Astrocyte (in vitro differentiated cells and primary cell): ENCODE measurements around the gene GUCY2D. TPM values are rescaled to one million over a fixed set of nuclear protein-coding genes. Genes with fewer than 3 reads are reported as not detected.

Source experiments
- DNase-seq: peaks from one replicate; pipeline ENCODE4 v3.0.0-alpha.2; 2010; ENCODE audit warnings: low read depth
- FAIRE-seq: peaks from 2 replicates; lab custom pipeline; 2011; peaks lifted over from hg19 to GRCh38; lab: Jason Lieb, UNC
- H2AFZ ChIP-seq: 2 replicates; pipeline ENCODE4 v1.6.0; 2012; ENCODE audit warnings: low read depth, low read length, inconsistent platforms
- H3K27ac ChIP-seq: 2 replicates; pipeline ENCODE4 v1.5.1; 2011; ENCODE audit warnings: low read depth, low read length, inconsistent platforms
- H3K27me3 ChIP-seq: 2 replicates; pipeline ENCODE4 v1.6.0; 2011; ENCODE audit warnings: low read length, inconsistent platforms; ENCODE audit not compliant: insufficient read depth
- H3K36me3 ChIP-seq: 2 replicates; pipeline ENCODE4 v1.5.1; 2011; ENCODE audit warnings: low read length, inconsistent platforms; ENCODE audit not compliant: insufficient read depth
- H3K4me1 ChIP-seq: 2 replicates; pipeline ENCODE4 v1.5.1; 2011; ENCODE audit warnings: low read length, inconsistent platforms; ENCODE audit not compliant: insufficient read depth
- H3K4me2 ChIP-seq: 2 replicates; pipeline ENCODE4 v1.6.0; 2012; ENCODE audit warnings: low read length, inconsistent platforms
- H3K4me3 ChIP-seq: 2 replicates; pipeline ENCODE4 v1.5.1; 2011; ENCODE audit warnings: low read depth, mild to moderate bottlenecking, low read length, inconsistent platforms; ENCODE audit not compliant: insufficient read depth
- H3K79me2 ChIP-seq: 2 replicates; pipeline ENCODE4 v1.6.0; 2012; ENCODE audit warnings: mild to moderate bottlenecking, low read length, inconsistent platforms; ENCODE audit not compliant: insufficient read depth
- H3K9ac ChIP-seq: 2 replicates; pipeline ENCODE4 v1.6.0; 2012; ENCODE audit warnings: mild to moderate bottlenecking, low read length, inconsistent platforms
- H3K9me3 ChIP-seq: 2 replicates; pipeline ENCODE4 v1.5.1; 2012; ENCODE audit warnings: low read depth, mild to moderate bottlenecking, low read length, inconsistent platforms; ENCODE audit not compliant: insufficient read depth
- H4K20me1 ChIP-seq: 2 replicates; pipeline ENCODE4 v1.6.0; 2012; ENCODE audit warnings: low read length, inconsistent platforms; ENCODE audit not compliant: insufficient read depth
- H3K27ac Mint-ChIP-seq: one replicate; pipeline ENCODE4 v1.8.0; 2021; ENCODE audit warnings: mild to moderate bottlenecking, mixed read lengths; ENCODE audit not compliant: unreplicated experiment
- H3K27me3 Mint-ChIP-seq: one replicate; pipeline ENCODE4 v1.8.0; 2021; ENCODE audit warnings: low read depth, mixed read lengths; ENCODE audit not compliant: unreplicated experiment
- H3K36me3 Mint-ChIP-seq: one replicate; pipeline ENCODE4 v1.8.0; 2021; ENCODE audit warnings: low read depth, mixed read lengths; ENCODE audit not compliant: unreplicated experiment
- H3K4me1 Mint-ChIP-seq: one replicate; pipeline ENCODE4 v1.8.0; 2021; ENCODE audit warnings: low read depth, mixed read lengths; ENCODE audit not compliant: unreplicated experiment
- H3K4me3 Mint-ChIP-seq: one replicate; pipeline ENCODE4 v1.8.0; 2021; ENCODE audit warnings: mild to moderate bottlenecking, moderate library complexity, mixed read lengths; ENCODE audit not compliant: unreplicated experiment
- H3K9me3 Mint-ChIP-seq: one replicate; pipeline ENCODE4 v1.8.0; 2021; ENCODE audit warnings: mild to moderate bottlenecking, mixed read lengths; ENCODE audit not compliant: unreplicated experiment
- EZH2 ChIP-seq: IDR thresholded peaks from 2 replicates; pipeline ENCODE4 v1.6.1; 2012; ENCODE audit warnings: mild to moderate bottlenecking, low read length, inconsistent platforms; ENCODE audit not compliant: insufficient read depth
- total RNA-seq: library from RNA; stranded (reverse); gene quantifications from 2 replicates; pipeline ENCODE4 v1.2.1, GENCODE V29; 2021
- TF ChIP-seq, protein P1 (sequence below): IDR thresholded peaks from 2 replicates; pipeline ENCODE4 v1.5.1; 2011; ENCODE audit warnings: low read depth, mild to moderate bottlenecking, inconsistent platforms, low read length, moderate library complexity; ENCODE audit not compliant: insufficient read depth

Gene GUCY2D
- total RNA-seq, 1 donor from 2014 or later = not detected

DNA sequence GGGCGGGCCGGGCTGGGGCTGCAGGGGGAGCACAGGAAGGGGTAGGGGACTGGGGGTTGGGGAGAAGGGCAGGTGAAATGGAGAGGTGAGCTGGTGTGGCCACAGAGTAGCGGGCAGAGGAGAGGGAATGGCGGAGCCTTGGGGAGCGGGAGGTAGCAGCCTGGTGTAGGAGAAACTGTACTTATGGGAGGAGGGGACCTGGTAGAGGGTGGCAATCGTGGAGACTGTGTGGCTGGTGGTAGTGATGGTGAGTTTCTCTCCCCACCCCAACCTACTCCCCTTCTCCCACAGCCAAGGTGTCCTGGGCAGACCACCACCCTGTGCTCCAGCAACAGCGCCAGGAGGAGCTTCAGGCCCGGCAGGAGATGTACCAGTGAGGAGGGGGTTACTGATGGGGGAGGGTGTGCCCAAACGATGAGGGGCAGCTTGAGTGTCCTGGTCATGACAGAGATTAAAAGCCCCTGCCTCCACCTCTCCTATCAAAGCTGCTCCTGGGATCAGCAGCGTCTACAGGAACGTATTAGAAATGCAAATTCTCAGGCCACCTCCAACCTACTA, 37.3 kb downstream of the GUCY2D start:
- FAIRE-seq (no peak), DNase-seq (no peak)
- Histone ChIP-seq H3K79me2 (no peaks in the 10 kb centered on the region), H3K4me3 (no peak overlapping the region), H3K9ac (no peak overlapping the region), H2AFZ (no peak overlapping the region), H3K27ac (no peak overlapping the region), H3K4me2 (no peak overlapping the region), H3K9me3 (no peaks in the 10 kb centered on the region), H3K27me3 (peaks cover 17% of the 10 kb centered on the region), H4K20me1 (no peaks in the 10 kb centered on the region), H3K4me1 (peaks cover 7% of the 10 kb centered on the region), H3K36me3 (no peaks in the 10 kb centered on the region)
- H3K27me3 Mint-ChIP-seq = peaks cover 33% of the 10 kb centered on the region
- H3K4me1 Mint-ChIP-seq = no peaks in the 10 kb centered on the region
- H3K9me3 Mint-ChIP-seq = no peaks in the 10 kb centered on the region
- H3K4me3 Mint-ChIP-seq = no peak overlapping the region
- TF ChIP-seq, protein P1, sequence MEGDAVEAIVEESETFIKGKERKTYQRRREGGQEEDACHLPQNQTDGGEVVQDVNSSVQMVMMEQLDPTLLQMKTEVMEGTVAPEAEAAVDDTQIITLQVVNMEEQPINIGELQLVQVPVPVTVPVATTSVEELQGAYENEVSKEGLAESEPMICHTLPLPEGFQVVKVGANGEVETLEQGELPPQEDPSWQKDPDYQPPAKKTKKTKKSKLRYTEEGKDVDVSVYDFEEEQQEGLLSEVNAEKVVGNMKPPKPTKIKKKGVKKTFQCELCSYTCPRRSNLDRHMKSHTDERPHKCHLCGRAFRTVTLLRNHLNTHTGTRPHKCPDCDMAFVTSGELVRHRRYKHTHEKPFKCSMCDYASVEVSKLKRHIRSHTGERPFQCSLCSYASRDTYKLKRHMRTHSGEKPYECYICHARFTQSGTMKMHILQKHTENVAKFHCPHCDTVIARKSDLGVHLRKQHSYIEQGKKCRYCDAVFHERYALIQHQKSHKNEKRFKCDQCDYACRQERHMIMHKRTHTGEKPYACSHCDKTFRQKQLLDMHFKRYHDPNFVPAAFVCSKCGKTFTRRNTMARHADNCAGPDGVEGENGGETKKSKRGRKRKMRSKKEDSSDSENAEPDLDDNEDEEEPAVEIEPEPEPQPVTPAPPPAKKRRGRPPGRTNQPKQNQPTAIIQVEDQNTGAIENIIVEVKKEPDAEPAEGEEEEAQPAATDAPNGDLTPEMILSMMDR = no peak
- TF ChIP-seq EZH2 = no peak
- no peak overlapping the region for H3K27ac Mint-ChIP-seq
- no peaks in the 10 kb centered on the region for H3K36me3 Mint-ChIP-seq

DNA sequence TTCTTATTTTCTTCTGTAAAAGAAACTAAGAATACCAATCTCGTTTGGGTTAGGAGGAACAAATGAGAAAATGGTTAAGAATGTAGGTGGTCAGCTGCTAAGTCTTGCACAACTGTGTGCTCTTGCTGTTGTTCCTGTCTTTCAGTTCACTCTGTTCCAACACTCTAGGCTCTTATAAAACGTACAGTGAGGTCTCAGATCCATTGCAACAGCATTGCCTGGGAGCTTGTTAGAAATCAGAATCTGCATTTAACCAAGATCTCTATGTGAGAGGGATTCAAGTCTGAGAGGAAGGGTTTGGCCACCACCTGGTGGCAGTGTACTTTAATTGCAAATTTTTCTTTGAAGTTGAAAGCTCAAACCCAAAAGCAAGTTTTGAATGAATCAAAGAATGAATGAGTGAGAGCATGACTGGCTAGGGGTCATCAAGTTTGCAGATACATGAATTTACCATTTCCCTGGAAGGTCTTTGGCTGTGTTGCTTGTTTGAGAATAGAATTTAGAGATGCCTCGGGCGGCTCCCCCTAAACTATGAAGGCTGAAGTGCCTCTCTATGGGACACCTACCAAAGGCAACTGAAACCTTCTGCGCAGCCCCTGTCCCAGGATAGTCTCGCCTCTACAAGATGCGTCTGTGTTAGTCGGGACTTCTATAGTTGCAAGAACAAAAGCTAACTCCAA, 39.0 kb downstream of the GUCY2D start:
- Histone ChIP-seq H3K4me1 (peaks cover 7% of the 10 kb centered on the region), H3K27ac (no peak overlapping the region), H2AFZ (no peak overlapping the region), H4K20me1 (no peaks in the 10 kb centered on the region), H3K9ac (no peak overlapping the region), H3K9me3 (no peaks in the 10 kb centered on the region), H3K4me3 (no peak overlapping the region), H3K4me2 (no peak overlapping the region), H3K79me2 (no peaks in the 10 kb centered on the region), H3K36me3 (no peaks in the 10 kb centered on the region), H3K27me3 (peaks cover 24% of the 10 kb centered on the region)
- no peak for TF ChIP-seq EZH2
- TF ChIP-seq, protein P1 = peak; percentile 76
- Mint-ChIP-seq H3K9me3 (no peaks in the 10 kb centered on the region), H3K36me3 (no peaks in the 10 kb centered on the region), H3K27me3 (peaks cover 43% of the 10 kb centered on the region), H3K4me1 (no peaks in the 10 kb centered on the region), H3K27ac (no peak overlapping the region), H3K4me3 (no peak overlapping the region)
- peak; percentile 47 for DNase-seq
- FAIRE-seq = peak; percentile 90

DNA sequence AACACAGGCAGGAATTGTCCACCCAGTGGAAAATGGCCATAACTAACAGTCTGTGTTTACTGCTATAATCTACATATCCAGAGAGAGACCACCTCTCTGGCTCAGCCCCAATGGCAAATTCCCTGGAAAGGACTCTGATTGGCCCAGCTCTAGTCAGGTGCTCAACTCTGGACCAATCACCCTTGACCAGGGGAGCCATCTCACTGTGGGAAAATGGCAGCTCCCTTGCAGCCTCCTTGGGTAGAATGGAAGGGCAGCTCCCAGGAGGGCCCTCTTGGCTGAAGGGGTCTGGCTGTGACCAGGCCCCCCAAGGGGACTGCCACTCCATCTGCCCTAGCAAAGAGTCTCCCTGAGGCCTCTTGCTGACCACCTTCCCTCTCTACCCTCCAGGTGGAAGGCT, 39.6 kb downstream of the GUCY2D start:
- no peak for FAIRE-seq
- TF ChIP-seq, protein P1 = no peak
- Mint-ChIP-seq H3K9me3 (no peaks in the 10 kb centered on the region), H3K36me3 (no peaks in the 10 kb centered on the region), H3K4me3 (no peak overlapping the region), H3K4me1 (no peaks in the 10 kb centered on the region), H3K27me3 (peaks cover 48% of the 10 kb centered on the region), H3K27ac (no peak overlapping the region)
- H3K36me3 ChIP-seq = no peaks in the 10 kb centered on the region
- H3K4me3 ChIP-seq = no peak overlapping the region
- H3K9me3 ChIP-seq = no peaks in the 10 kb centered on the region
- peaks cover 27% of the 10 kb centered on the region for H3K27me3 ChIP-seq
- H3K27ac ChIP-seq = no peak overlapping the region
- no peaks in the 10 kb centered on the region for H3K79me2 ChIP-seq
- peaks cover 7% of the 10 kb centered on the region for H3K4me1 ChIP-seq
- DNase-seq = no peak
- no peak overlapping the region for H3K9ac ChIP-seq
- H2AFZ ChIP-seq = peak overlapping the region; percentile 10
- no peak overlapping the region for H3K4me2 ChIP-seq
- H4K20me1 ChIP-seq = no peaks in the 10 kb centered on the region
